NOMO-1 treated with dmso at 0.1 percent for 144 hours (cell line): ENCODE measurements around the gene SWSAP1.

Experiments
- DNase-seq: peaks from one replicate; lab custom pipeline; 2025; ENCODE audit not compliant: unreplicated experiment; lab: John Stamatoyannopoulos, UW

SWSAP1 gene

GRCh38 chr19:11408591-11408990, 34.1 kb downstream of the SWSAP1 start:
- DNase-seq, result no peak

- DNase-seq, result no peak
Observed at GRCh38 chr19:11410682-11411081, 36.2 kb downstream of the SWSAP1 start.

GRCh38 chr19:11414544-11414943, 40.1 kb downstream of the SWSAP1 start:
- DNase-seq, result no peak

GRCh38 chr19:11416346-11417052, 42.0 kb downstream of the SWSAP1 start:
- DNase-seq, result no peak

GRCh38 chr19:11418094-11418548, 43.7 kb downstream of the SWSAP1 start:
- no peak for DNase-seq

- no peak for DNase-seq
Observed at GRCh38 chr19:11418549-11419506, 44.4 kb downstream of the SWSAP1 start, which contains the start of gene RGL3. Gene RGL3 (minus strand): TSS chr19:11419314. CDS start chr19:11419278, 36 bp downstream.

GRCh38 chr19:11420429-11421370, 46.2 kb downstream of the SWSAP1 start:
- DNase-seq, result no peak

- DNase-seq, result no peak
Observed at GRCh38 chr19:11421371-11422098, 47.1 kb downstream of the SWSAP1 start.

- no peak for DNase-seq
Observed at GRCh38 chr19:11422163-11423065, 47.9 kb downstream of the SWSAP1 start.

- DNase-seq, result no peak
Observed at GRCh38 chr19:11423164-11423790, 48.8 kb downstream of the SWSAP1 start.

- no peak for DNase-seq
Observed at GRCh38 chr19:11423791-11424181, 49.3 kb downstream of the SWSAP1 start.
